GM21367 (cell line): ENCODE results near the gene HEATR9.

Source experiments
- ATAC-seq: cut with Tn5 transposase; IDR thresholded peaks from one replicate; pipeline ENCODE4 v1.9.1; 2021; ENCODE audit not compliant: unreplicated experiment

HEATR9 gene

DNA sequence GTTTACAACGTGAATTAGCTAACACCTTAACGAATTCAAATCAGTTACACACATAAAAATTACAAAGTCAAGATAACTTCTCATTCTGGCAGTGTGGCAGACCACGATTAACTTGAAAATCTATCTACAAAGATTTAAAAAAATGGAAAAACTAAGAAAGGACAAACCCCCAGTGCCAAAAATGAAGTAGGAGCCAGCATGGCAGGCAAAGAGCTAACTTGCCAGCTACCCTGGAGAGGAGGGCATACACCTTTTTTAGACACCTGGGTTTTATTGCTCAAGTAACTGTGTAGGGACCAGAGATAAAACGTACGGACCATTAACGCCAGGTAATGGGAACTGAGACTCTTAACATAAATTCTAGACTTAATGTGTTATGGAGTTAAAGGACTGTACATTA is 56.9 kb downstream of the HEATR9 start:
- ATAC-seq, result no peak

DNA sequence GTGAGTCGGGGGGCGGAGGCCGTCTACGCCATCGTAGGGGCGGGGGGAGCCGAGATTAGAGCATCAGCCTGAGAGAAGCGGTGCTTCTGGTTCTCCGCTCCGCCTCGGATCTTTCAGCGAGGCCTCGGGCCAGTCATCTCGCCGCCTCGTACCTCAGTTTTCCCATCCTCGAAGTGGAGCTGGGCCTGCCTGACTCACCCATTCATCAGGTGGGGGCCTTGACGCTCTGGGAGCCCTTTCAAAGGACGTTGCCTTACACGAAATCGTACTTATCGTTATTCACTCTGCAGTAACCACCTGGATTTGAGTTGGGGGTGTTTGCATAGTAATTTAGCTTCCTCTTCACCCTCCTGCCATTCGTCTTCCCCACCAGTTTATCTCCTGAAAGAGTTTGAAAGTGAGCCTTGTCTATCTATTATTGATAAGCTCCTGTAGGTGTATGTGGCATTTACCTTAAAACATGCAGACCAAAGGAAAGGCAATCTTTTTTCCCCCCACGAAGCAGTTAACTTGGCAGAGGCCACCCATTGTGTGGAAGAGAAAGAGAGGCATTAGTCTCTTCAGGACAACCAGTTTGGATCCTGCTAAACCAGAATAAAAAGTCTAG is 58.7 kb downstream of the HEATR9 start:
- no peak for ATAC-seq

GRCh38 chr17:35808962-35809854 is 59.5 kb downstream of the HEATR9 start, which contains the start of gene TAF15:
Gene TAF15, plus strand, starts transcription at chr17:35809484. Its CDS starts 86 bp downstream, at chr17:35809570.
- peak; percentile 77 for ATAC-seq

DNA sequence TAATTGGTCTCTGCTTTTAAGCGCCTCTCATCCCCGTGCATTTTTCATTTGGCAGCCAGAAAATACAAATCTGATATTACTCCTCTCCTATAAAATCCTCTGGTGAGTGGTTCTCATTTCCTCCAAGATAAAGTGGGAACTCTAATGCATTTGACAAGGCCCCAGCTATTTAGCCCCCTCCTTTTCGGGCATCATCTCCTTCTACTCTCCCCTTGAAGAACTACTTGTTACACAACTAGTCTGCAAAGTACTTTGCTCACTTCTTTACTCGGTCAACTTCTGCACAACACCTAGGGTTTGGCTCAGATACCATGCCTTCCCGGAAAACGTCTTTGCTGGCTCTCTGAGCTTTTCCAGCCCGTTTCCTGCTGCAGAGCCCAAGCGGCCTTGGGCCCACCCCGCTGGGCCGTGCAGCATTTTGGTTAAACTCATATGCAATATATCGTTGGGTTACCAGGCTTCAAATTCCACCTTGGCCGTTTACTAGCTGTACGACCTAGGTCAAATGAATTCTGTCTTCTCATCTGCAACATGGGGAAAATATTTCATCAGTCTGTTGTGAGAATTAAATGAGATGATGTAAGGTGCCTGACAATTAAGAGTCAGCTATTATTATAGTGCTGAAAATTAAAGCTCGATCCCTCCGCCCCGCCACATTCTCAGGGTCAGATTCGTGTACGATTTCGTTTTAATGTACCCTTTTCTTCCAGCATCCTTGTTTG is 60.3 kb downstream of the HEATR9 start:
- no peak for ATAC-seq

DNA sequence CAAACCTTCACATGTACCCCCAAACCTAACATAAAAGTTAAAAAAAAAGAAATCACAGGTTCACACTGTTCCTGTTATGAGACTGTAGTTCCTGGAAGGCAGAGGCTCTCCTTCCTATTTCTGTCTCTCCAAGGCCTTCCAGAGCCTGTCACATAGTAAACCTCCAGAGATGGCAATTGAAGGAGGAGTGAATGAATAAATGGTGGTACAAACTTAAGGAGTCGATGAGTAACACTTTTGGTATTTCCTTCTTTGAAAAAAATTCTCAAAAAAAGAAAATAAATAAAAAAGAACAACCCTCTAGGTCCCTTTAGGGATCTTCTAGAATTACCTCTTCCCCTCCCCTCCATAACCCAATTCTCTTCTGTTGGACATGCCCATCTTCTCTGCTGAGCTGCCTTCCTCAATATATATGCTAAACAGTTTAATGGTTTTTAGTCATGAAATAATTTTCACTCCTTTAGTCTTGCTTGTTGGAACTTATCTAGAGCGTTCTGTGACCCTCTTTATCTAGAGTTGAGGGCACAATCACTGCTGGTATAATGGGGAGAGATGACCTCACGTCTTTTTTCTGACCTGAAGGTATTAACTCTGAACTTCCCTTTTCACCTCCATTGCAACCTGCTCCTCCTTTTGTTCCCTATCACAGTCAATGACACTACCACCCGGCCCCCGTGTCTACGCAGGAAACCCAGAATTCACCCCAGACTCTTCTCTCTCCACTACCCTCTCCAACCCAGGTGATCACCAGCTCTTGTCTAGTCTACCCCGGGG is 61.1 kb downstream of the HEATR9 start:
- no peak for ATAC-seq
